Islet of Langerhans (tissue), 1 donor: Measurements from ENCODE around the gene RBM22.

Experiments
- FAIRE-seq: peaks from one replicate; lab custom pipeline; 2011; peaks lifted over from hg19 to GRCh38; lab: Jason Lieb, UNC

RBM22 gene

GRCh38 chr5:150672237-150672883 lies 28.5 kb downstream of the RBM22 start:
- no peak for FAIRE-seq

GRCh38 chr5:150671509-150672236 lies 29.2 kb downstream of the RBM22 start:
- FAIRE-seq = no peak

GRCh38 chr5:150670948-150671310 lies 29.9 kb downstream of the RBM22 start:
- no peak for FAIRE-seq

- no peak for FAIRE-seq
Observed at GRCh38 chr5:150670275-150670947, 30.5 kb downstream of the RBM22 start.

- no peak for FAIRE-seq
Observed at GRCh38 chr5:150665044-150665443, 35.8 kb downstream of the RBM22 start.

GRCh38 chr5:150663936-150664335 lies 36.9 kb downstream of the RBM22 start:
- no peak for FAIRE-seq

- FAIRE-seq = no peak
Observed at GRCh38 chr5:150662731-150663516, 37.9 kb downstream of the RBM22 start.

- FAIRE-seq = no peak
Observed at GRCh38 chr5:150661821-150662596, 38.9 kb downstream of the RBM22 start.

GRCh38 chr5:150661086-150661485 lies 39.8 kb downstream of the RBM22 start, which contains the start of gene MYOZ3:
TSS of gene MYOZ3 (plus strand) at chr5:150661251. CDS start at chr5:150662942, 1,691 bp downstream.
- no peak for FAIRE-seq

GRCh38 chr5:150660108-150660831 lies 40.6 kb downstream of the RBM22 start:
- no peak for FAIRE-seq

- FAIRE-seq = no peak
Observed at GRCh38 chr5:150659360-150660107, 41.3 kb downstream of the RBM22 start.

GRCh38 chr5:150658699-150659265 lies 42.1 kb downstream of the RBM22 start:
- FAIRE-seq = no peak

- no peak for FAIRE-seq
Observed at GRCh38 chr5:150658121-150658520, 42.7 kb downstream of the RBM22 start.

GRCh38 chr5:150656191-150657132 lies 44.4 kb downstream of the RBM22 start:
- FAIRE-seq = no peak

- FAIRE-seq = no peak
Observed at GRCh38 chr5:150655221-150655620, 45.6 kb downstream of the RBM22 start.

- FAIRE-seq = no peak
Observed at GRCh38 chr5:150653762-150654556, 46.9 kb downstream of the RBM22 start.

- no peak for FAIRE-seq
Observed at GRCh38 chr5:150653145-150653761, 47.6 kb downstream of the RBM22 start.
